HepG2 (cell line): ENCODE measurements around the gene TRAPPC10. TPM values are rescaled to one million over a fixed set of nuclear protein-coding genes. Genes with fewer than 3 reads are reported as not detected.

Source experiments
- ATAC-seq: fragments of 200-7000 bp; cut with Tn5 transposase; 3 replicates; pipeline ENCODE4 v1.9.1; 2020; ENCODE audit warnings: mild to moderate bottlenecking, moderate library complexity
- BruUV-seq: library from RNA; stranded (reverse); fragments of 400-500 nt; replicated peaks from 2 replicates; lab custom pipeline; 2021; lab: Mats Ljungman, UMichigan
- CTCF ChIA-PET: fragments of 300-600 bp; formaldehyde crosslinking; extraction: SDS; loops from one replicate; lab custom pipeline; 2021; ENCODE audit warnings: low total read pairs, inconsistent platforms, low intra/inter-chr PET ratio; lab: Yijun Ruan, JAX
- POLR2A ChIA-PET: fragments of 350-600 bp; sonication (Branson Sonifier 250); formaldehyde crosslinking; loops from one replicate; lab custom pipeline; 2020; ENCODE audit warnings: antibody characterized with exemption, inconsistent platforms; lab: Yijun Ruan, JAX
- DNase-seq: peaks from one replicate; pipeline ENCODE4 v3.0.0-alpha.2; 2015; ENCODE audit warnings: low spot score
- FAIRE-seq: peaks from 3 replicates; lab custom pipeline; 2011; peaks lifted over from hg19 to GRCh38; lab: Jason Lieb, UNC
- H2AFZ ChIP-seq: one replicate; pipeline ENCODE4 v1.6.1; 2011; ENCODE audit warnings: low read length, inconsistent platforms
- H3K27ac ChIP-seq: fragments of 300-600 bp; 3 replicates; pipeline ENCODE4 v1.8.0; 2011; ENCODE audit warnings: mixed run types, mild to moderate bottlenecking, mixed read lengths, low read length, inconsistent platforms; ENCODE audit not compliant: insufficient read depth; ENCODE audit errors: extremely low read length
- H3K27me3 ChIP-seq, 2 experiments: fragments of 200-600 bp in 1 of 2; 2 replicates in 1 of 2; 3 replicates in 1 of 2; pipeline versions ENCODE4 v1.6.0 to v1.8.0; 2011; ENCODE audit warnings: low read length in 2 of 2, mild to moderate bottlenecking in 2 of 2, moderate library complexity in 2 of 2, inconsistent platforms in 1 of 2; ENCODE audit not compliant: insufficient read depth in 2 of 2, control insufficient read depth in 1 of 2
- H3K36me3 ChIP-seq, 2 experiments: fragments of 200-600 bp in 1 of 2; replicated peaks in 1 of 2; 2 replicates in 1 of 2; 3 replicates in 1 of 2; pipeline versions ENCODE4 v1.5.1 to v1.8.0; 2011; ENCODE audit warnings: low read length in 2 of 2, inconsistent platforms in 1 of 2; ENCODE audit not compliant: insufficient read depth in 2 of 2, control insufficient read depth in 1 of 2
- H3K4me1 ChIP-seq: 2 replicates; pipeline ENCODE4 v1.5.1; 2012; ENCODE audit warnings: low read length, inconsistent platforms; ENCODE audit not compliant: insufficient read depth
- H3K4me2 ChIP-seq: 2 replicates; pipeline ENCODE4 v1.6.0; 2011; ENCODE audit warnings: low read depth, low read length, inconsistent platforms
- H3K4me3 ChIP-seq, 3 experiments: fragments of 200-600 bp in 1 of 3; sonication (generic), shearing (Covaris generic) in 1 of 3; replicated peaks in 1 of 3; 2 replicates each; pipeline ENCODE4 v1.5.1; 2011 to 2016; ENCODE audit warnings: low read length in 3 of 3, inconsistent platforms in 2 of 3, low read depth in 2 of 3, mild to moderate bottlenecking in 2 of 3, control low read depth in 1 of 3, mixed read lengths in 1 of 3; ENCODE audit not compliant: insufficient read depth in 1 of 3
- H3K79me2 ChIP-seq: one replicate; pipeline ENCODE4 v1.6.1; 2011; ENCODE audit warnings: low read length, inconsistent platforms; ENCODE audit not compliant: insufficient read depth
- H3K9ac ChIP-seq: 2 replicates; pipeline ENCODE4 v1.6.0; 2011; ENCODE audit warnings: mild to moderate bottlenecking, low read depth, low read length, inconsistent platforms; ENCODE audit not compliant: insufficient read depth
- H3K9me3 ChIP-seq: 2 replicates; pipeline ENCODE4 v1.5.1; 2012; ENCODE audit warnings: mild to moderate bottlenecking, low read length
- H4K20me1 ChIP-seq: 2 replicates; pipeline ENCODE4 v1.6.0; 2011; ENCODE audit warnings: inconsistent platforms, mild to moderate bottlenecking, low read length, moderate library complexity; ENCODE audit not compliant: insufficient read depth
- AKNA ChIP-seq: sonication (generic); formaldehyde crosslinking; IDR thresholded peaks from 2 replicates; pipeline ENCODE4 v1.4.0; 2020; ENCODE audit warnings: missing genetic modification reagents, borderline replicate concordance
- GPBP1L1 ChIP-seq: sonication (generic); formaldehyde crosslinking; IDR thresholded peaks from 2 replicates; pipeline ENCODE4 v1.5.0; 2020; ENCODE audit warnings: mild to moderate bottlenecking, missing genetic modification reagents
- GTF3A ChIP-seq: sonication (generic); formaldehyde crosslinking; conservative IDR thresholded peaks from 2 replicates; pipeline ENCODE4 v1.4.0; 2020; ENCODE audit warnings: mild to moderate bottlenecking, missing genetic modification reagents
- HES4 ChIP-seq: sonication (generic); formaldehyde crosslinking; IDR thresholded peaks from 2 replicates; pipeline ENCODE4 v1.9.0; 2021; ENCODE audit warnings: mild to moderate bottlenecking, missing genetic modification reagents, borderline replicate concordance
- ONECUT2 ChIP-seq: sonication (generic); formaldehyde crosslinking; IDR thresholded peaks from 2 replicates; pipeline ENCODE4 v1.4.0; 2020; ENCODE audit warnings: missing genetic modification reagents
- TOPORS ChIP-seq: sonication (generic); formaldehyde crosslinking; IDR thresholded peaks from 2 replicates; pipeline ENCODE4 v1.8.0; 2023; ENCODE audit warnings: mild to moderate bottlenecking, missing genetic modification reagents
- ZNF367 ChIP-seq: sonication (generic); formaldehyde crosslinking; IDR thresholded peaks from 2 replicates; pipeline ENCODE4 v1.4.0; 2020; ENCODE audit warnings: missing genetic modification reagents, borderline replicate concordance
- ZNF704 ChIP-seq: sonication (generic); formaldehyde crosslinking; IDR thresholded peaks from 2 replicates; pipeline ENCODE4 v1.8.1; 2023; ENCODE audit warnings: mild to moderate bottlenecking, inconsistent platforms, moderate library complexity, missing genetic modification reagents, borderline replicate concordance
- WGBS: methylation state at CpG from one replicate; pipeline ENCODE4 v1.1.6; 2017; ENCODE audit warnings: low lambda C conversion rate; 5-methylcytosine and 5-hydroxymethylcytosine counted together
- in situ Hi-C: cut with HindIII; loops from 2 replicates; pipeline ENCODE4 v1.10.0; 2017; ENCODE audit warnings: low pct_unique_long_range_greater_than_20kb; ENCODE audit not compliant: extremely low pct_ligation_motif_present
- intact Hi-C: fragments of 100-400 bp; cut with micrococcal nuclease; formaldehyde crosslinking; loops from one replicate; pipeline ENCODE4 v1.10.0; 2022; ENCODE audit not compliant: unreplicated experiment
- polyA plus RNA-seq, 8 experiments: library from polyadenylated mRNA; depleted of rRNA in 3 of 8; stranded (reverse) in 7 of 8; unstranded in 1 of 8; fragments of >200 nt; fragmentation: Illumina TruSeq in 4 of 8; extraction: Trizol in 4 of 8; gene quantifications; 2 replicates each; pipeline versions ENCODE4 v1.2.1 to v1.2.3, GENCODE V29; 2011 to 2016; ENCODE audit warnings: low read depth in 4 of 8, missing spikeins in 1 of 8, mixed read lengths in 1 of 8; ENCODE audit not compliant: insufficient read depth in 1 of 8
- total RNA-seq, 5 experiments: library from RNA; depleted of rRNA; stranded (reverse); fragments of >200 nt; fragmentation: Illumina TruSeq; extraction: Trizol; gene quantifications; 2 replicates each; pipeline ENCODE4 v1.2.3, GENCODE V29; 2016; ENCODE audit warnings: low read depth in 1 of 5

The TRAPPC10 gene
- total and polyA plus RNA-seq, 2 of the 13 experiments (the other 11 are each of a cell fraction or from before 2014, with no cell fraction given): 10.6 to 16.5 TPM

- Histone ChIP-seq H3K9ac (no peak overlapping the region), H3K27ac (no peak overlapping the region), H3K4me3 (no peak overlapping the region), H3K27me3 (no peaks in the 10 kb centered on the region), H3K9me3 (no peaks in the 10 kb centered on the region), H3K36me3 (peaks cover 17 to 57% of the 10 kb centered on the region in 2 experiments), H3K4me2 (no peak overlapping the region), H3K79me2 (no peaks in the 10 kb centered on the region), H4K20me1 (no peaks in the 10 kb centered on the region), H3K4me1 (no peaks in the 10 kb centered on the region), H2AFZ (no peak overlapping the region)
- no peak for DNase-seq
- 92% methylated on average over 12 of the region's 12 CpGs for WGBS
- in situ Hi-C loops: no loop called here
- TF ChIP-seq AKNA (CRISPR knock-in tag): no peak
- no peak for TF ChIP-seq TOPORS (CRISPR knock-in tag)
- TF ChIP-seq HES4 (CRISPR knock-in tag): no peak
- no peak for TF ChIP-seq GTF3A (CRISPR knock-in tag)
- TF ChIP-seq GPBP1L1 (CRISPR knock-in tag): no peak
- TF ChIP-seq ZNF704 (CRISPR knock-in tag): no peak
- TF ChIP-seq ZNF367 (CRISPR knock-in tag): no peak
- TF ChIP-seq ONECUT2 (CRISPR knock-in tag): no peak
- BruUV-seq: no TSS peak
- intact Hi-C loops: no loop called here
- POLR2A ChIA-PET: no interaction called here
- FAIRE-seq: no peak
- ATAC-seq: no peak
- CTCF ChIA-PET: no interaction called here
Observed at GRCh38 chr21:44058652-44058964, 46.5 kb downstream of the TRAPPC10 start.
